Common myeloid progenitor, CD34-positive (primary cell): Measurements from ENCODE around the gene TPGS2.
A peak's percentile ranks its signal among the peaks of the same experiment; 100 is the strongest.

Source experiments
- CTCF ChIA-PET: fragments of 350-600 bp; sonication (Branson Sonifier 250); formaldehyde crosslinking; loops from one replicate; lab custom pipeline; 2021; ENCODE audit warnings: antibody characterized with exemption; lab: Charles Lee
- POLR2A ChIA-PET: fragments of 350-600 bp; sonication (Branson Sonifier 250); formaldehyde crosslinking; loops from one replicate; lab custom pipeline; 2021; ENCODE audit warnings: antibody characterized with exemption; lab: Charles Lee
- DNase-seq, 3 donors: peaks; one replicate each; pipeline versions ENCODE4 v3.0.0 to v3.0.0-alpha.2; 2013
- H3K27ac ChIP-seq, 2 experiments: 1 replicate in 1 of 2; 2 replicates in 1 of 2; pipeline ENCODE4 v1.7.0; 2013; ENCODE audit warnings: inconsistent platforms in 2 of 2, low read length in 2 of 2, mild to moderate bottlenecking in 2 of 2, low read depth in 1 of 2, moderate library complexity in 1 of 2; ENCODE audit not compliant: severe bottlenecking in 2 of 2, insufficient read depth in 1 of 2, poor library complexity in 1 of 2
- H3K27me3 ChIP-seq, 5 experiments: replicated peaks in 2 of 5; 1 replicate in 3 of 5; 2 replicates in 2 of 5; pipeline versions ENCODE4 v1.6.1 to v1.7.0; 2013; ENCODE audit warnings: low read length in 4 of 5, mild to moderate bottlenecking in 2 of 5, moderate library complexity in 2 of 5, inconsistent platforms in 1 of 5; ENCODE audit not compliant: insufficient read depth in 5 of 5, control insufficient read depth in 4 of 5
- H3K36me3 ChIP-seq, 4 experiments: 1 replicate in 2 of 4; 2 replicates in 2 of 4; pipeline versions ENCODE4 v1.6.1 to v1.7.0; 2013; ENCODE audit warnings: low read length in 3 of 4, control low read depth in 1 of 4, mild to moderate bottlenecking in 1 of 4; ENCODE audit not compliant: control insufficient read depth in 4 of 4, insufficient read depth in 4 of 4
- H3K4me1 ChIP-seq, 4 experiments: 1 replicate in 3 of 4; 2 replicates in 1 of 4; pipeline versions ENCODE4 v1.6.1 to v1.7.1; 2013; ENCODE audit warnings: low read length in 3 of 4, mild to moderate bottlenecking in 3 of 4, control low read depth in 1 of 4, inconsistent platforms in 1 of 4, moderate library complexity in 1 of 4; ENCODE audit not compliant: control insufficient read depth in 4 of 4, insufficient read depth in 4 of 4; ENCODE audit errors: control extremely low read depth in 1 of 4
- H3K4me3 ChIP-seq, 7 experiments: 1 replicate in 4 of 7; 2 replicates in 3 of 7; pipeline versions ENCODE4 v1.5.1 to v1.7.0; 2013; ENCODE audit warnings: mild to moderate bottlenecking in 7 of 7, low read length in 6 of 7, moderate library complexity in 6 of 7, inconsistent platforms in 2 of 7, low read depth in 2 of 7, control low read depth in 1 of 7; ENCODE audit not compliant: insufficient read depth in 4 of 7, control insufficient read depth in 1 of 7; ENCODE audit errors: extremely low read depth in 1 of 7
- H3K9me3 ChIP-seq, 5 experiments: 1 replicate in 4 of 5; 2 replicates in 1 of 5; pipeline versions ENCODE4 v1.6.1 to v1.7.1; 2013; ENCODE audit warnings: low read length in 4 of 5, mild to moderate bottlenecking in 2 of 5, inconsistent platforms in 1 of 5, low read depth in 1 of 5, moderate library complexity in 1 of 5; ENCODE audit not compliant: control insufficient read depth in 4 of 5, insufficient read depth in 2 of 5; ENCODE audit errors: control extremely low read depth in 1 of 5
- WGBS: methylation state at CpG from one replicate; pipeline ENCODE4 v1.1.5; 2013; ENCODE audit not compliant: insufficient coverage; 5-methylcytosine and 5-hydroxymethylcytosine counted together

TPGS2 gene

DNA sequence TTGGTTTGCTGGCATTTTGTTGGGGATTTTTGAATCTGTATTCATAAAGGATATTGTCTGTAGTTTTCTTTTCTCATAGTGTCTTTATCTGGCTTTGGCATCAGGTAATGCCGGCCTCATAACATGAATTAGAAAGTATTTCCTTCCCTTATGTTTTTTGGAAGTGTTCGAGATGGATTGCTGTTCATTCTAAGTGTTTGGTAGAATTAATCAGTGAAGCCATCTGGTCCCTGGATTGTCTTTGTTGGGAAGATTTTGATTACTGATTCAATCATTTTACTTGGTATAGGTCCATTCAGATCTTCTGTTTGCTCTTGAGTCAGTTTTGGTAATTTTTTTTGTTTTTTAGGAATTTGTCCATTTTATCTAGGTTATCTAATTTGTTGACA, 22.4 kb upstream of the TPGS2 start:
- Histone ChIP-seq H3K9me3 (peaks cover 0 to 22% (median 6%) of the 10 kb centered on the region in 5 experiments), H3K27ac (no peak overlapping the region), H3K4me1 (no peaks in the 10 kb centered on the region), H3K36me3 (peaks cover 6 to 19% (median 8%) of the 10 kb centered on the region in 4 experiments), H3K4me3 (no peak overlapping the region), H3K27me3 (no peaks in the 10 kb centered on the region)
- DNase-seq: no peak
- WGBS: 40% methylated on average over 2 of the region's 2 CpGs
- ChIA-PET CTCF (interaction anchor here (1.3 kb wide), 2 partner anchors 12 to 44 kb away, joined by 3 read pairs; no protein-coding TSS in a partner anchor), POLR2A (no interaction called here)

DNA sequence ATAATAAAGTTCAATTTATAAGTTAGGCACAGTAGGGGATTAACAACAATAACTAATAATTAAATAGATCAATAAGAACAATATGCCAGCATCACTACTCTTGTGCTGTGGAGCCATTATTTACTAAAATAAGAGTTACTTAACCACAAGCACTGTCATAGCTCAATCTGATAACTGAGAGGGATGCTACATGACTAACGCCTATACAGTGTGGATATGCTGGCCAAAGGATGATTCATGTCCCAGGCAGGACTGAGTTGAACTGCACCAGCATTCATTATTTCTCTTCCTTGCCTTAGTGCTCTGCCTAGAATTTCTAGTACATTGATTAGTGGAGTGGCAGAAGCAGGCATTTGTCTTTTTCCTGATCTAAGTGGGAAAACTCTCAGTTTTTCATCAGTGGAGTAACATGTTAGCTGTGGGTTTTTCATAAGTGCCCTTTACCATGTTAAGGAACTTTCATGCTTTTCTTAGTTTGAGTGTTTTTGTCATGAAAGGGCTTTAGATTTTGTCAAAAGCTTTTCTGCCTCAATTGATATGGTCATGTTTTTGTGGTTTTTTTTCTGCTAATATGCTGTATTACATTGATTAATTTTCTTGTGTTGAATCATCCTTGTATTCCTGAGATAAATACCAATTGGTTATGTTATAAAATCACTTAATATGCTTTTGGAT, 21.9 kb upstream of the TPGS2 start:
- no CpG with 5 or more reads among the region's 1 CpG for WGBS
- CTCF ChIA-PET: interaction anchor here (1.3 kb wide), 2 partner anchors 12 to 44 kb away, joined by 3 read pairs; no protein-coding TSS in a partner anchor
- H3K27ac ChIP-seq: no peak overlapping the region
- H3K27me3 ChIP-seq: no peaks in the 10 kb centered on the region
- H3K9me3 ChIP-seq: peaks cover 0 to 22% (median 6%) of the 10 kb centered on the region in 5 experiments
- peaks cover 6 to 16% (median 8%) of the 10 kb centered on the region in 4 experiments for H3K36me3 ChIP-seq
- H3K4me3 ChIP-seq: no peak overlapping the region
- no peak for DNase-seq
- no peaks in the 10 kb centered on the region for H3K4me1 ChIP-seq
- POLR2A ChIA-PET: no interaction called here

DNA sequence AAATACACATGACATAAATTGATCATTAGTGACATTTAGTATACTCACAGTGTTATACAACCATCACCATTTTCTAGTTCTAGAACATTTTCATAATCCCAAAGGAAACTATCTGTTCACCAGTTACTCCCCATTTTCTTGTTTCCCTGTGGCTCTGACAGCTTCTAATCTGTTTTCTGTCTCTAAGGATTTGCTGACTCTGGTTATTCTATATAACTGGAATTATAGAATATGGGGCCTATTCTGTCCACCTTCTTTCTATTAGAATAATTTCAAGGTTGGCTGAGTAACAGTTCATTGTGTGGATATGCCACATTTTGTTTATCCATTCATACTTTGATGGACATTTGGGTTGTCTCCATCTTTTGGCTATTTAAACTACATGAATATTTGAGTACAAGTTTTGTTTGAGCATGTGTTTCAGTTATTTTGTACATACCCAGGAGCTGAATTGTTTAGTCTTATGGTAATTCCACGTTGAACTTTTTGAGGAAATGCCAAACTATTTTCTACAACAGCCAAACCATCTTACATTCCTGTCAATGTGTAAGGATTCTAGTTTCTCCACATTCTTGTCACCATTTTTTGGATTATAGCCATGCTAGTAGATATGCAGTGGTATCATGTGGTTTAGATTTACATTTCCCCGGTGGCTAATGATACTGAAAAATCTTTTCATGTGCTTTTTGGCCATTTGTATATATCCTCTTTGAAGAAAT, 20.6 kb upstream of the TPGS2 start:
- no peak overlapping the region for H3K4me3 ChIP-seq
- CTCF ChIA-PET: no interaction called here
- H3K9me3 ChIP-seq: peaks cover 0 to 22% (median 6%) of the 10 kb centered on the region in 5 experiments
- H3K4me1 ChIP-seq: no peaks in the 10 kb centered on the region
- POLR2A ChIA-PET: no interaction called here
- no CpG with 5 or more reads among the region's 2 CpGs for WGBS
- peaks cover 6 to 16% (median 8%) of the 10 kb centered on the region in 4 experiments for H3K36me3 ChIP-seq
- H3K27me3 ChIP-seq: no peaks in the 10 kb centered on the region
- no peak overlapping the region for H3K27ac ChIP-seq
- DNase-seq: no peak

DNA sequence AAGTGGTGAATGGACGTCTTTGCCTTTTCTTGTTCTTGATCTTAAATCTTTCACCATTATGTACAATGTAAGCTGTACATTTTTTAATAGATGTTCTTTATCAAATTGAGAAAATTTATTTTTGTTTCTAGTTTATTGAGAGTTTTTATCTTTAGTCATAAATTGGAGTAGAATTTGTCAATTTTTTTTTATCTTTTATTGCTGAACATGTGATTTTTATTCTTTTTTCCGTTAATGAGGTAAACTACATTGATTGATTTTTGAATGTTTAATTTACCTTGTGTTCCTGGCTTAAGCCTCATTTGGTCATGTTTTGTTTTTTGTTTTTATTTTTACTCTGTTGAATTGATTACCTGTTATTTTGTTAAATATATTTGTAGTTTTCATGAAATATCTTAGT, 19.8 kb upstream of the TPGS2 start:
- H3K4me1 ChIP-seq: no peaks in the 10 kb centered on the region
- H3K27ac ChIP-seq: no peak overlapping the region
- no peaks in the 10 kb centered on the region for H3K27me3 ChIP-seq
- ChIA-PET CTCF (no interaction called here), POLR2A (interaction anchor here (0.6 kb wide), 1 partner anchor 27 kb away, joined by 3 read pairs; no protein-coding TSS in a partner anchor)
- WGBS: no CpG with 5 or more reads among the region's 2 CpGs
- H3K36me3 ChIP-seq: peaks cover 6 to 12% (median 8%) of the 10 kb centered on the region in 4 experiments
- no peak for DNase-seq
- H3K4me3 ChIP-seq: no peak overlapping the region
- peaks cover 0 to 17% (median 3%) of the 10 kb centered on the region in 5 experiments for H3K9me3 ChIP-seq

DNA sequence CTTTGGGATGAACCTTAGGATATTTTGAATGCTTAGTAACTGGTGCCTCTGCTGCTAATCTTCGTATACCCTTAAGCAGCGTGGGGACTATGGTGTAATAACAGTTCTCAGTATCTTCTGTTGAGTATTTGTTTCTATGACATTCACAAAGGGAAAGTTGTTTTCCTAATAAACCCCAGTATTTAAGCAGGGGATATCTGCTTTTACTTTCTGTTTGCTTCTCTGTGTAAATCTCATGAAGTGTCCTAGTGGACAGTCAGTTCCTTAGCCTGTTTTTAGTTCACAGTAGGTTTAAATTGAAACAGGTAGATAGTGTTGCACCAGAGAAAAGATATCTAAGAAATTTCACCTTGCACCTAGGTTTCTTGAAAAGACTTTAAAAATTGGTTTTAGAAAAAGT, 15.0 kb upstream of the TPGS2 start:
- H3K9me3 ChIP-seq: no peaks in the 10 kb centered on the region
- no peaks in the 10 kb centered on the region for H3K27me3 ChIP-seq
- H3K4me1 ChIP-seq: peaks cover 0 to 7% (median under 1%) of the 10 kb centered on the region in 4 experiments
- no peak overlapping the region for H3K27ac ChIP-seq
- ChIA-PET POLR2A (no interaction called here), CTCF (no interaction called here)
- no CpG with 5 or more reads among the region's 2 CpGs for WGBS
- H3K4me3 ChIP-seq: no peak overlapping the region
- DNase-seq: peak in 2 of 3 donors; percentile 34 to 53
- peaks cover 3 to 9% (median 5%) of the 10 kb centered on the region in 4 experiments for H3K36me3 ChIP-seq

DNA sequence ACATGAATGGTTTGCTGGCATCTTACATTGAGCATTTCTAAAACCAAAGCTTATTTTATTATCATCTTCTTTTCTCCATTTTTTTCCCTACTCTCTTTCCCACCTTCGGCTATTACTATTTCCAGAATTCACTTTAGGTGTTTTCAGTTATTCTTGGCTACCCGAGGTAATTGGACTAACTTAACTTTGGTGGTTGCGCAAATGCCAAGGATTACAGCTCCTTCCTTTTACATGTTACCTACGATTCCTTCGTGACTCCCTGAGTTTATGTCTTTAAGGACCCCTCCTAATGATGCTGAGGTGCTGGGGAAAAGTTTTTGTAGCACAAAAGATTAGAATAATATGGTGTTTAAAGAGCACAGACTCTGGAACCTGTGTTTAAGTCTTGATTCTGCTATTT, 14.4 kb upstream of the TPGS2 start:
- Histone ChIP-seq H3K4me3 (no peak overlapping the region), H3K4me1 (peaks cover 0 to 7% (median under 1%) of the 10 kb centered on the region in 4 experiments), H3K27ac (no peak overlapping the region), H3K27me3 (no peaks in the 10 kb centered on the region), H3K9me3 (no peaks in the 10 kb centered on the region), H3K36me3 (peaks cover 3 to 9% (median 5%) of the 10 kb centered on the region in 4 experiments)
- POLR2A ChIA-PET: no interaction called here
- 97% methylated on average over 5 of the region's 5 CpGs for WGBS
- no peak for DNase-seq
- CTCF ChIA-PET: no interaction called here

DNA sequence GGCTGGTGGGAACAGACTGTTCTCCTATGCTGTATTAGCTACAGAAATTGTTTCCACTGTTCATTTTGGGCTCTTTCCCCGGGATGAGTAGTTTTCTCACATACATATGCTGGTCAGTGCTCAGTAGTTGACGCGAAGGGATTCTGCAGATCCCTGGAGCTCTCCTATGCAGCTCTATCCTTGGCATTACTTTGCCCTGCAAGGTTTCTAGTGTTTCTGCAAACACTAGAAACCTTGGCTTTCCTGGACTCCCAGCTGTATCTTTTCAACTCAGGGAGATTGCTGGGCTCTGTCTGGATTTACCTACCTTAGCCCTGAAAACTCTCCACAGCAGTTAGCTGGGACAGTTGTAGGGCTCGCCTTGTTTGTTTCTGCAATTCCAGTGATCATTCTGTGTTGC, 11.0 kb upstream of the TPGS2 start:
- Histone ChIP-seq H3K9me3 (no peaks in the 10 kb centered on the region), H3K36me3 (peaks cover 6 to 23% (median 13%) of the 10 kb centered on the region in 4 experiments), H3K4me1 (peaks cover 0 to 9% (median under 1%) of the 10 kb centered on the region in 4 experiments), H3K27ac (no peak overlapping the region), H3K27me3 (no peaks in the 10 kb centered on the region), H3K4me3 (no peak overlapping the region)
- DNase-seq: no peak
- WGBS: 100% methylated on average over 4 of the region's 4 CpGs
- CTCF ChIA-PET: interaction anchor here (1.3 kb wide), 1 partner anchor 10 kb away, joined by 3 read pairs; no protein-coding TSS in a partner anchor
- POLR2A ChIA-PET: no interaction called here
